ENCODE measurements around the gene SETBP1.

- TF ChIP-seq CTCF (conservative IDR thresholded peaks at IDR 0.05; ENCODE audit: low read depth, low read length) (no peak), EZH2 (IDR thresholded peaks at IDR 0.05; ENCODE audit: borderline replicate concordance, low read depth, low read length, poor library complexity, severe bottlenecking) (no peak)
Measured at GRCh38 chr18:44771956-44772917, 91.5 kb downstream of the SETBP1 start.
